ENCODE results near the gene IQUB. TPM values are rescaled to one million over a fixed set of nuclear protein-coding genes. Genes with fewer than 3 reads are reported as not detected.
A peak's percentile ranks its signal among the peaks of the same experiment; 100 is the strongest.

The IQUB gene
- total and polyA plus RNA-seq, 10 donors, result 0.05 to 1.0 (median 0.35) TPM

DNA sequence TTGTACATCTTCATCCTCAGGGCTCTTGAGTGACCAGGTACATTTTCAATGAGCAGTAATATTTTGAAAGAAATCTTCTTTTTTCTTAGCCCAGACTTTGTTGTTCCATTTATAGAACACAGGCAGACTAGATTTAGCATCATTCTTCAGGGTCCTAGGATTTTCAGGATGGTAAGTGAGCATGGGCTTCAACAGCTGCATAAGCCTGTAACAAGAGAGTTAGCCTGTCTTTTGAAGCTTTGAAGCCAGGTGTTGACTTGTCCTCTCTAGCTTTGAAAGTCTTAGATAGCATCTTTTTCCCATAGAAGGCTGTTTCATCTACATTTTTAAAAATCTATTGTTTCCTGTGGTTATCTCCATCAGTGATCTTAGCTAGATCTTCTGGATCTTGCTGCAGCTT lies 27.7 kb upstream of the IQUB start:
- H3K4me3 ChIP-seq, result no peak overlapping the region
- H3K9me3 ChIP-seq, result no peaks in the 10 kb centered on the region
- TF ChIP-seq POLR2A (IDR thresholded peaks at IDR 0.05) (no peak), POLR2AphosphoS5 (IDR thresholded peaks at IDR 0.05) (no peak)
- TF ChIP-seq, protein P1, sequence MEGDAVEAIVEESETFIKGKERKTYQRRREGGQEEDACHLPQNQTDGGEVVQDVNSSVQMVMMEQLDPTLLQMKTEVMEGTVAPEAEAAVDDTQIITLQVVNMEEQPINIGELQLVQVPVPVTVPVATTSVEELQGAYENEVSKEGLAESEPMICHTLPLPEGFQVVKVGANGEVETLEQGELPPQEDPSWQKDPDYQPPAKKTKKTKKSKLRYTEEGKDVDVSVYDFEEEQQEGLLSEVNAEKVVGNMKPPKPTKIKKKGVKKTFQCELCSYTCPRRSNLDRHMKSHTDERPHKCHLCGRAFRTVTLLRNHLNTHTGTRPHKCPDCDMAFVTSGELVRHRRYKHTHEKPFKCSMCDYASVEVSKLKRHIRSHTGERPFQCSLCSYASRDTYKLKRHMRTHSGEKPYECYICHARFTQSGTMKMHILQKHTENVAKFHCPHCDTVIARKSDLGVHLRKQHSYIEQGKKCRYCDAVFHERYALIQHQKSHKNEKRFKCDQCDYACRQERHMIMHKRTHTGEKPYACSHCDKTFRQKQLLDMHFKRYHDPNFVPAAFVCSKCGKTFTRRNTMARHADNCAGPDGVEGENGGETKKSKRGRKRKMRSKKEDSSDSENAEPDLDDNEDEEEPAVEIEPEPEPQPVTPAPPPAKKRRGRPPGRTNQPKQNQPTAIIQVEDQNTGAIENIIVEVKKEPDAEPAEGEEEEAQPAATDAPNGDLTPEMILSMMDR (IDR thresholded peaks at IDR 0.05 in 8 of 11, conservative IDR thresholded peaks at IDR 0.05 in 3 of 11), result no peak
- peaks cover 0 to 11% (median 3%) of the 10 kb centered on the region in 6 donors for H3K4me1 ChIP-seq
- H3K27me3 ChIP-seq (replicated peaks in 1 of 7), result no peaks in the 10 kb centered on the region
- DNase-seq, result no peak
- no peaks in the 10 kb centered on the region for H3K36me3 ChIP-seq
- no peak overlapping the region for H3K27ac ChIP-seq
- intact Hi-C loops (cut with DNase I; ENCODE audit: low total_unique reads), result no loop called here

- H3K4me1 ChIP-seq, result peaks cover 6 to 48% (median 36%) of the 10 kb centered on the region in 6 donors
- H3K27me3 ChIP-seq (replicated peaks in 1 of 7), result no peaks in the 10 kb centered on the region
- peaks cover 0 to 21% (median 0%) of the 10 kb centered on the region in 6 donors for H3K36me3 ChIP-seq
- intact Hi-C loops (cut with DNase I; ENCODE audit: low total_unique reads), result no loop called here
- 65 to 73% (median 69%) methylated on average over 4 of the region's 4 CpGs for WGBS, 5 donors
- TF ChIP-seq POLR2AphosphoS5 (IDR thresholded peaks at IDR 0.05) (no peak), POLR2A (IDR thresholded peaks at IDR 0.05) (no peak)
- TF ChIP-seq, protein P1 (IDR thresholded peaks at IDR 0.05 in 8 of 11, conservative IDR thresholded peaks at IDR 0.05 in 3 of 11), result no peak
- peak overlapping the region; percentile 69 to 91 (median 83) for H3K4me3 ChIP-seq
- no peaks in the 10 kb centered on the region for H3K9me3 ChIP-seq
- no peak for DNase-seq
- H3K27ac ChIP-seq, result peak overlapping the region; percentile 66 to 90 (median 85)
Measured at GRCh38 chr7:123558289-123558874, 24.0 kb upstream of the IQUB start.

- peak within 1 kb of the TSS; percentile 66 to 90 (median 85) for H3K27ac ChIP-seq
- intact Hi-C loops (cut with DNase I; ENCODE audit: low total_unique reads), result no loop called here
- H3K27me3 ChIP-seq (replicated peaks in 1 of 7), result no peaks in the 10 kb centered on the region
- no peaks in the 10 kb centered on the region for H3K9me3 ChIP-seq
- peaks cover 6 to 56% (median 39%) of the 10 kb centered on the region in 6 donors for H3K4me1 ChIP-seq
- WGBS, 5 donors, result 0 to 2% (median 1%) methylated on average over 39 to 40 of the region's 40 CpGs
- TF ChIP-seq, protein P1 (IDR thresholded peaks at IDR 0.05 in 8 of 11, conservative IDR thresholded peaks at IDR 0.05 in 3 of 11), result no peak
- peak; percentile 68 to 92 (median 89) for TF ChIP-seq POLR2AphosphoS5 (IDR thresholded peaks at IDR 0.05)
- peaks cover 0 to 29% (median 0%) of the 10 kb centered on the region in 6 donors for H3K36me3 ChIP-seq
- H3K4me3 ChIP-seq, result peak within 1 kb of the TSS; percentile 69 to 91 (median 83)
- peak; percentile 96 for DNase-seq
Measured at GRCh38 chr7:123557398-123558288, 23.2 kb upstream of the IQUB start, which contains the start of gene NDUFA5. Gene NDUFA5 (minus strand): TSS chr7:123557818. CDS start chr7:123557795, 23 bp downstream.

DNA sequence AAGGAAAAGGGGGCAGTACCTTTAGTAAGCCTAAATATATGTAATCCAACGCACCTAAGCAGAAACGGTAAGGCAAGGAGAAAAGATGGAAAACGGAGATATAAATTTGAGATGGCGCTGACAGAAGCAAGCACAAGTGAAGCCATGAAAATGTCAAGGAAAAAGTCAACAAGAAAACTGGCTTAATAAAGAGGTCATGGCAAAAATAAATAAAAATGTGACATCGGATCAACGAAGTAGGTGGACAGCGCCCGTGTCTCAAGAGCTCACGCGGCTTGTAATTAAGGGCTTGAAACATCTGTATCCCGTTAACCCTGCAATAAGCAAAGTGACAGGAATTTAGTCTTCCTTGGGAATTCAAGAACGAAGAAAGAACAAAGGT lies 22.6 kb upstream of the IQUB start:
- 3 to 7% (median 4%) methylated on average over 12 of the region's 12 CpGs for WGBS, 5 donors
- intact Hi-C loops (cut with DNase I; ENCODE audit: low total_unique reads), result no loop called here
- TF ChIP-seq POLR2A (IDR thresholded peaks at IDR 0.05) (no peak), POLR2AphosphoS5 (IDR thresholded peaks at IDR 0.05) (no peak)
- TF ChIP-seq, protein P1 (IDR thresholded peaks at IDR 0.05 in 8 of 11, conservative IDR thresholded peaks at IDR 0.05 in 3 of 11), result no peak
- peaks cover 0 to 35% (median 0%) of the 10 kb centered on the region in 6 donors for H3K36me3 ChIP-seq
- peak overlapping the region; percentile 63 to 90 (median 85) for H3K27ac ChIP-seq
- peaks cover 6 to 57% (median 39%) of the 10 kb centered on the region in 6 donors for H3K4me1 ChIP-seq
- no peaks in the 10 kb centered on the region for H3K27me3 ChIP-seq (replicated peaks in 1 of 7)
- H3K4me3 ChIP-seq, result peak overlapping the region; percentile 69 to 91 (median 83)
- peaks cover 0 to 4% (median 0%) of the 10 kb centered on the region in 8 donors for H3K9me3 ChIP-seq
- no peak for DNase-seq

Measured in spleen (tissue), 11 donors.